ENCODE results near the gene POLR2E. TPM values are rescaled to one million over a fixed set of nuclear protein-coding genes. Genes with fewer than 3 reads are reported as not detected.

The POLR2E gene
- total RNA-seq, 1 donor from 2014 or later = 168 TPM

- DNase-seq (ENCODE audit: low read depth) = no peak
Measured at GRCh38 chr19:1111641-1112267, 16.6 kb upstream of the POLR2E start.

- no peak for DNase-seq (ENCODE audit: low read depth)
Measured at GRCh38 chr19:1110809-1111640, 15.8 kb upstream of the POLR2E start.

DNA sequence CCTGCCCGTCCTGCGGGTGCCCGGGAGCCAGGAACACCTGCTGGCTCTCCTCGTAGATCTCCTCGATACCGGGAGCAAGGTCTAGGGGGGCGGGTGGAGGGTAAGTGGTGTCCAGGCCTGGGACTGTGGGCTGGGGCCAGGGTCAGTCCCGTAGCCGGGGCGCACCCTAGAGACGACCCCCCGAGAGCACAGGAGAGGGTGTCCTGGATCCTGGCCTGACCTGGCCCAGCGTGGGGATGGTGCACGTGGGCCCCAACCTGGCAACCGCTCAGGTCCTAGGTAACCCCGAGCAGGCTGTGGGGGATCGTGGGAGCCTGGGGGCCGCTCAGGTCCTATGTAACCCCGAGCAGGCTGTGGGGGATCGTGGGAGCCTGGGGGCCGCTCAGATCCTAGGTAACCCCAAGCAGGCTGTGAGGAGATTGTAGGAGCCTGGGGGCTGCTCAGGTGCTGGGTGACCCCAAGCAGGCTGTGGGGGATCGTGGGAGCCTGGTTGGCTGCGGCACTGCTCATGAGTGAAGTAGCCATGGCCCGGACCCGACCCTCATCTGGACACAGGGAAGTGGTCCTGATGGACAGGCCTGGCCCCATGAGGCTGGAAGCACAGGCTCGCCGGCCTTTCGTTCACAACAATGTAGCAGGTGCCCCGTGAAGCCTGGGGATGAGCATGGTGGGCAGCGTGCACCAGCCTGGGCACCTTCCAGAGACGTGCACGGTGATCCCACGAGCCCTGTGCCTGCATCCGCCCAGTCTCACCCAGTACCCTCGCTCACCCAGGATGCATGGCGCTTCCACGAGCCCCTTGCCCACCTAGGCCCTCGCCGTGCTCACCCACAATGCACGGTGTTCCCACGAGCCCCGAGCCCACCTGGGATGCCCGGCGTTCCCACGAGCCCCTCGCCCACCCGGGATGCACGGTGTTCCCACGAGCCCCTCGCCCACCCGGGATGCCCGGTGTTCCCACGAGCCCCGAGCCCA lies 14.8 kb upstream of the POLR2E start:
- DNase-seq (ENCODE audit: low read depth) = no peak

- DNase-seq (ENCODE audit: low read depth) = no peak
Measured at GRCh38 chr19:1109032-1109551, 13.9 kb upstream of the POLR2E start.

- DNase-seq (ENCODE audit: low read depth) = no peak
Measured at GRCh38 chr19:1108291-1109031, 13.3 kb upstream of the POLR2E start.

GRCh38 chr19:1107661-1108261 lies 12.6 kb upstream of the POLR2E start:
- DNase-seq (ENCODE audit: low read depth) = no peak

GRCh38 chr19:1106841-1107660 lies 11.9 kb upstream of the POLR2E start:
- DNase-seq (ENCODE audit: low read depth) = peak; percentile 38

DNA sequence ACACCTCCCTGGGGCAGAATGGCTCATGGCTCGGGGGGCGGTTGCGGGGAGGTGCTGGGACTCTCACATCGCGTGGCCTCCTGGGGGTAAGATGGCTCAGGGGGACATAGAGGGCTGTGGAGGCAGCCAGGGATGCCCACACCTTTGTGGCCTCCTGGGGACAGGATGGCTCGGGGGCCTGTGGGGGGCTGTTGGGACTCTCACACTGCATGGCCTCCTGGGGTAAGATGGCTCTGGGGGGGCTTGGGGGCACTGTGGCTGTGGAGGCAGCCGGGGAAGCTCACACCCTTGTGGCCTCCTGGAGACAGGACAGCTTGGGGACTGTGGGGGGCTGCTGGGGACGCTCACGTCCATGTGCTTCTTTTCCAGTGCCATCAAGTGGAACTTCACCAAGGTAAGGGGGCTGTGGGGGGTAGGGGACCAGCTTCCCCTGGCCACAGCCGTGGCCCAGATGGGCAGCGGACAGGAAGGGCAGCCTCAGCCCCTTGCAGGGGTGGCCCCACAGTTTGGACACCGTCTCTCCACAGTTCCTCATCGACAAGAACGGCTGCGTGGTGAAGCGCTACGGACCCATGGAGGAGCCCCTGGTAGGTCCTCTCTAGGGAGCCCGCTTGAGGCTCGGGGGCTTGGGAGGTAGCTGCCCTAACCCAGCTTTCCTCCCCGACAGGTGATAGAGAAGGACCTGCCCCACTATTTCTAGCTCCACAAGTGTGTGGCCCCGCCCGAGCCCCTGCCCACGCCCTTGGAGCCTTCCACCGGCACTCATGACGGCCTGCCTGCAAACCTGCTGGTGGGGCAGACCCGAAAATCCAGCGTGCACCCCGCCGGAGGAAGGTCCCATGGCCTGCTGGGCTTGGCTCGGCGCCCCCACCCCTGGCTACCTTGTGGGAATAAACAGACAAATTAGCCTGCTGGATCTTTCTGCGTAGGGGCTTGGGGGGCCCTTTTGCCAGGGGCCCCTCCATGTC lies 11.0 kb upstream of the POLR2E start:
- DNase-seq (ENCODE audit: low read depth) = no peak

DNA sequence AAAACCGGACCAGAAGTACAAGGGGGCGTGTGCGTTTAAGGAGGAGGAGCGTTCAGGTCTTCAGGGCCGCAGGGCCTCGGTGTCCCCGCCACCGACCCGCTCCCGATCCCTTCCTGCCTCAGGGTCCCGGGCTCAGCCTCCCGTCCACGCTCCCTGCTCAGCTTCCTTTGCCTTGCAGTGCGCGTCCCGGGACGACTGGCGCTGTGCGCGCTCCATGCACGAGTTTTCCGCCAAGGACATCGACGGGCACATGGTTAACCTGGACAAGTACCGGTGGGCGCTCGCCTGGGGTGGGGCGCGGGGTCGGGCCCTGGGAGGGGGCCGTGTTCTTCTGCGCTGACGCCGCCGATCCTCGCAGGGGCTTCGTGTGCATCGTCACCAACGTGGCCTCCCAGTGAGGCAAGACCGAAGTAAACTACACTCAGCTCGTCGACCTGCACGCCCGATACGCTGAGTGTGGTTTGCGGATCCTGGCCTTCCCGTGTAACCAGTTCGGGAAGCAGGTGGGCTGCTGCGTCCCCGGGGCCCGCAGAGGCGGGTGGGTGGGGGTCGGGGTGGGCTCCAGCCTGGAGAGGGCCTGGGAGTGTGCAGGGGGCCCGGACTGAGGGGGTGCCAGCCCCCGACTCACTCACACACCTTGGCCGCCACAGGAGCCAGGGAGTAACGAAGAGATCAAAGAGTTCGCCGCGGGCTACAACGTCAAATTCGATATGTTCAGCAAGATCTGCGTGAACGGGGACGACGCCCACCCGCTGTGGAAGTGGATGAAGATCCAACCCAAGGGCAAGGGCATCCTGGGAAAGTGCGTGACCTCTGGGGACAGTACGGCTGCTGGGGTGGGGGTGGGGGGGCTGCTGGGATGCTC lies 10.1 kb upstream of the POLR2E start:
- peak; percentile 18 for DNase-seq (ENCODE audit: low read depth)

GRCh38 chr19:1104311-1105007 lies 9.3 kb upstream of the POLR2E start:
- peak; percentile 33 for DNase-seq (ENCODE audit: low read depth)

GRCh38 chr19:1103708-1104310 lies 8.6 kb upstream of the POLR2E start, which contains the start of gene GPX4:
Gene GPX4 (plus strand): TSS chr19:1103994. CDS start chr19:1104044, 50 bp downstream.
- DNase-seq (ENCODE audit: low read depth) = peak; percentile 93

DNA sequence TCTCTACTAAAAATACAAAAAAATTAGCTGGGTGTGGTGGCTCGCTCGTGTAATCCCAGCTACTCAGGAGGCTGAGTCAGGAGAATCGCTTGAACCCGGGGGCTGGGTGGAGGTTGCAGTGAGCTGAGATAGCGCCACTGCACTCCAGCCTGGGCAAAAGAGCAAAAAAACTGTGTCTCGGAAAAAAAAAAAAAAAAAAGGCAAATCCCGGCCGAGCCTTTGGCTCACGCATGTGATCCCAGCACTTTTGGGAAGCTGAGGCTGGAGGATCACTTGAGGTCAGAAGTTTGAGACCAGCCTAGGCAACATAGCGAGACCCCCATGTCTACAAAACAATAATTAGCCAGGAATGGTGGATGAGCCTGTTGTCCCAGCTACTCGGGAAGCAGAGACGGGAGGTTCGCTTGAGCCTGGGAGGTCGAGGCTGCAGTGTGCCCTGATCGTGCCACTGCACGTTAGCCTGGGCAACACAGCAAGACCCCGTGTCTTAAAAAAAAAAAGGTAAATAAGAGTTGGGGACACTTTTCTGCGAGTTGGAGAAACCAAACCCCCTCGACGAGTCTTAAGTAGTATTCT lies 8.0 kb upstream of the POLR2E start:
- peak; percentile 19 for DNase-seq (ENCODE audit: low read depth)

DNA sequence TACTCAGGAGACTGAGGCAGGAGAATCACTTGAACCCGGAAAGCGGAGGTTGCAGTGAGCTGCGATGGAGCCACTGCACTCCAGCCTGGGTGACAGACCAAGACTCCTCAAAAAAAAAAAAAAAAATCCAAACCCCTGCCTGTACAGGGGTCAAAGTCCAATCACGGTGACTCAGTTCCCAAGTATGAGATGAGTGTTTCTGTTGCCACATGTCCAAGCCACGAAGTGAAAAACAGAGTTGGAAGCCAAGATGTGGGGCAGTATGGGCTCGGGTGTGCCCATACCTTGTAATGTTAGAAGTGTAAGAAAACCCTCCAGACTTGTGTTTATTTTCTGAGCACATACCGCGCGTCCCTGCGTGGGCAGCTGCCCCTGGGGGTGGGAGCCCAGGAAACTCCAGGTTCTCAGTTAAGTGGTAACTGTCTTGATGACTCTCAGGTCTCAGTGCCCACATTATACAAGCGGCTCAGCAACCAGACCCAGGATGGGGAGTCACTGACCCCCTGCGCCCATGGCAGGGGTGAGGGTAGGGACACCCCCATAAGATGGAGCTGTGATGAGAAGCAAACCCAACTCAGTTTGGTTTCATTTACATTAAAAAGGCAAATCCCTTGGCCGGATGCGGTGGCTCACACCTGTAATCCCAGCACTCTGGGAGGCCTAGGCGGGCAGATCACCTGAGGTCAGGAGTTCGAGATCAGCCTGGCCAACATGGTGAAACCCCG lies 7.4 kb upstream of the POLR2E start:
- peak; percentile 100 for DNase-seq (ENCODE audit: low read depth)

GRCh38 chr19:1101337-1101698 lies 6.1 kb upstream of the POLR2E start:
- DNase-seq (ENCODE audit: low read depth) = no peak

Measured in renal cortical epithelial cell (primary cell).